Right atrium auricular region (tissue), 2 donors: Measurements from ENCODE around the gene CARD14. TPM values are rescaled to one million over a fixed set of nuclear protein-coding genes. Genes with fewer than 3 reads are reported as not detected.
A peak's percentile ranks its signal among the peaks of the same experiment; 100 is the strongest.

Source experiments
- DNase-seq: peaks from one replicate; pipeline ENCODE4 v3.0.0-alpha.2; 2019; ENCODE audit warnings: low spot score
- H3K27ac ChIP-seq, 2 donors: fragments of 200-600 bp; sonication (generic); 1 replicate in 1 of 2; 2 replicates in 1 of 2; pipeline ENCODE4 v1.5.1; 2016 to 2019
- H3K27me3 ChIP-seq, 2 donors: fragments of 200-600 bp; sonication (generic); one replicate each; pipeline versions ENCODE4 v1.5.1 to v1.6.0; 2017 to 2019
- H3K36me3 ChIP-seq: fragments of 200-600 bp; sonication (generic); one replicate; pipeline ENCODE4 v1.5.1; 2016
- H3K4me1 ChIP-seq, 2 donors: fragments of 200-600 bp; sonication (generic); one replicate each; pipeline versions ENCODE4 v1.5.1 to v1.6.0; 2017 to 2019
- H3K4me3 ChIP-seq, 2 donors: fragments of 200-600 bp; sonication (generic); 1 replicate in 1 of 2; 2 replicates in 1 of 2; pipeline ENCODE4 v1.5.1; 2017 to 2019; ENCODE audit warnings: mild to moderate bottlenecking in 1 of 2, moderate library complexity in 1 of 2
- H3K9me3 ChIP-seq, 2 donors: fragments of 200-600 bp; sonication (generic); one replicate each; pipeline ENCODE4 v1.5.1; 2019
- CTCF ChIP-seq, 2 donors: fragments of 200-600 bp; sonication (generic); IDR thresholded peaks; one replicate each; pipeline ENCODE4 v1.5.1; 2019; ENCODE audit warnings: antibody characterized with exemption in 2 of 2
- total RNA-seq, 2 donors: library from RNA; depleted of rRNA; stranded (reverse); fragments of >200 nt; gene quantifications; one replicate each; pipeline ENCODE4 v1.1.0, GENCODE V29; 2016

The CARD14 gene
- total RNA-seq, 2 donors from 2014 or later, result not detected

GRCh38 chr17:80220736-80221215 lies 50.9 kb downstream of the CARD14 start:
- peak overlapping the region; percentile 86 to 89 for H3K27ac ChIP-seq
- H3K4me3 ChIP-seq, result peak overlapping the region; percentile 98 to 99
- H3K36me3 ChIP-seq, result peaks cover 7% of the 10 kb centered on the region
- TF ChIP-seq CTCF (IDR thresholded peaks at IDR 0.05), result no peak
- peaks cover 0 to 21% of the 10 kb centered on the region in 2 donors for H3K4me1 ChIP-seq
- no peak for DNase-seq
- H3K9me3 ChIP-seq, result no peaks in the 10 kb centered on the region
- no peaks in the 10 kb centered on the region for H3K27me3 ChIP-seq

GRCh38 chr17:80221351-80222105 lies 51.7 kb downstream of the CARD14 start:
- Histone ChIP-seq H3K9me3 (no peaks in the 10 kb centered on the region), H3K4me3 (peak overlapping the region in 1 of 2 donors; percentile 98), H3K27ac (peak overlapping the region in 1 of 2 donors; percentile 86), H3K27me3 (no peaks in the 10 kb centered on the region), H3K36me3 (peaks cover 5% of the 10 kb centered on the region), H3K4me1 (peaks cover 0 to 21% of the 10 kb centered on the region in 2 donors)
- no peak for TF ChIP-seq CTCF (IDR thresholded peaks at IDR 0.05)
- DNase-seq, result no peak

GRCh38 chr17:80222376-80223141 lies 52.7 kb downstream of the CARD14 start:
- no peak for DNase-seq
- Histone ChIP-seq H3K27me3 (no peaks in the 10 kb centered on the region), H3K27ac (no peak overlapping the region), H3K4me3 (no peak overlapping the region), H3K9me3 (no peaks in the 10 kb centered on the region), H3K4me1 (peaks cover 0 to 21% of the 10 kb centered on the region in 2 donors), H3K36me3 (peaks cover 8% of the 10 kb centered on the region)
- TF ChIP-seq CTCF (IDR thresholded peaks at IDR 0.05), result no peak

- no peak for DNase-seq
- H3K4me1 ChIP-seq, result peaks cover 0 to 21% of the 10 kb centered on the region in 2 donors
- TF ChIP-seq CTCF (IDR thresholded peaks at IDR 0.05), result no peak
- no peak overlapping the region for H3K27ac ChIP-seq
- H3K9me3 ChIP-seq, result no peaks in the 10 kb centered on the region
- H3K36me3 ChIP-seq, result peaks cover 15% of the 10 kb centered on the region
- no peaks in the 10 kb centered on the region for H3K27me3 ChIP-seq
- H3K4me3 ChIP-seq, result no peak overlapping the region
These were observed 53.4 kb downstream of the CARD14 start for GRCh38 chr17:80223142-80223815.

- no peak overlapping the region for H3K4me3 ChIP-seq
These were observed 54.1 kb downstream of the CARD14 start for GRCh38 chr17:80223838-80224497.

More at GRCh38 chr17:80223838-80224497, 54.1 kb downstream of the CARD14 start:
- no peak for DNase-seq
- no peaks in the 10 kb centered on the region for H3K27me3 ChIP-seq
- H3K36me3 ChIP-seq, result peaks cover 17% of the 10 kb centered on the region
- H3K4me1 ChIP-seq, result peaks cover 0 to 21% of the 10 kb centered on the region in 2 donors
- no peaks in the 10 kb centered on the region for H3K9me3 ChIP-seq
- H3K27ac ChIP-seq, result no peak overlapping the region
- no peak for TF ChIP-seq CTCF (IDR thresholded peaks at IDR 0.05)
